NCI-H1417 (cell line): Measurements from ENCODE around the gene MPEG1.

Experiments
- DNase-seq, 3 experiments: peaks; one replicate each; lab custom pipeline; 2025; lab: John Stamatoyannopoulos, UW

Gene MPEG1, protein sequence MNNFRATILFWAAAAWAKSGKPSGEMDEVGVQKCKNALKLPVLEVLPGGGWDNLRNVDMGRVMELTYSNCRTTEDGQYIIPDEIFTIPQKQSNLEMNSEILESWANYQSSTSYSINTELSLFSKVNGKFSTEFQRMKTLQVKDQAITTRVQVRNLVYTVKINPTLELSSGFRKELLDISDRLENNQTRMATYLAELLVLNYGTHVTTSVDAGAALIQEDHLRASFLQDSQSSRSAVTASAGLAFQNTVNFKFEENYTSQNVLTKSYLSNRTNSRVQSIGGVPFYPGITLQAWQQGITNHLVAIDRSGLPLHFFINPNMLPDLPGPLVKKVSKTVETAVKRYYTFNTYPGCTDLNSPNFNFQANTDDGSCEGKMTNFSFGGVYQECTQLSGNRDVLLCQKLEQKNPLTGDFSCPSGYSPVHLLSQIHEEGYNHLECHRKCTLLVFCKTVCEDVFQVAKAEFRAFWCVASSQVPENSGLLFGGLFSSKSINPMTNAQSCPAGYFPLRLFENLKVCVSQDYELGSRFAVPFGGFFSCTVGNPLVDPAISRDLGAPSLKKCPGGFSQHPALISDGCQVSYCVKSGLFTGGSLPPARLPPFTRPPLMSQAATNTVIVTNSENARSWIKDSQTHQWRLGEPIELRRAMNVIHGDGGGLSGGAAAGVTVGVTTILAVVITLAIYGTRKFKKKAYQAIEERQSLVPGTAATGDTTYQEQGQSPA

DNA sequence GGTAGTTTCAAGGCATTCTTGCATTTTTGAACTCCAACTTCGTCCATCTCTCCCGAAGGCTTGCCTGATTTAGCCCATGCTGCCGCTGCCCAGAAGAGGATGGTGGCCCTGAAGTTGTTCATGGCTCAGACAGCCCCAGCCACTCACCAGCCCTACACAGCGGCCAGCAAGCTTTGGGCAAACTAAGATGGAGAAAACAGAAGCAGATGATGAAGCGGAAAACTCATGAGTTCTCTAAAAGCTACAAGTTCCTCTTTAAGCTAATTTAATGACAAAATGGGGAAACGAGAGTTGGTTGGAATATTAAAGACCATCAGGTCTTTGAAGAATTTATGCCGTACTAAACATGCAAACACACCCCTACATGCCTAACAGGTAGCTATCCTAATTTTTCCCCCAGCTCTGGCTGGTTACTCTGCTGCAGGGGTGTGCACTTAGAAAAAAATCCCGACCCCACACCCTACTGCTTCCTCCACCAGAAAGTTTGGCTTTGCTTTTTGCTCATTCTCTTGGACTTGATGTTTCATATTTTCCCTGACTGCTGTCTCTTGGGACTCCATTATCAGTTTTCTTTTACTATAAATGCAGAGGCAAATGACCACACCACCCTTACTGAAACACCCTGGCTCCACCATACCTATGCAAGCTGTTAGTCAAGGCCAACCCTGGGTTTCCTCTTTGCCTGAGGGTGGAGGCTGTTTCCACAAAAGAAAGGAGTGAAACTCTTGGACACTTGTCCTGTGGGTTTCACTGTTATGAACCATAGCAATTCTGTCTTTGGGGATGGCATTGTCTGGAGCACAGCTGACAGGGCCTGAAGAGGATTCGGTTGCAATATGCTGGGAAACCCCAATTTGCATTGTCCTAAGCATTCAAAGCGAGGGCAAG, at the start of gene MPEG1:
MPEG1 (minus strand) TSS at position 184 of the 888 bp plus-strand sequence; CDS start at position 122, 62 bp downstream.
- no peak for DNase-seq

DNA sequence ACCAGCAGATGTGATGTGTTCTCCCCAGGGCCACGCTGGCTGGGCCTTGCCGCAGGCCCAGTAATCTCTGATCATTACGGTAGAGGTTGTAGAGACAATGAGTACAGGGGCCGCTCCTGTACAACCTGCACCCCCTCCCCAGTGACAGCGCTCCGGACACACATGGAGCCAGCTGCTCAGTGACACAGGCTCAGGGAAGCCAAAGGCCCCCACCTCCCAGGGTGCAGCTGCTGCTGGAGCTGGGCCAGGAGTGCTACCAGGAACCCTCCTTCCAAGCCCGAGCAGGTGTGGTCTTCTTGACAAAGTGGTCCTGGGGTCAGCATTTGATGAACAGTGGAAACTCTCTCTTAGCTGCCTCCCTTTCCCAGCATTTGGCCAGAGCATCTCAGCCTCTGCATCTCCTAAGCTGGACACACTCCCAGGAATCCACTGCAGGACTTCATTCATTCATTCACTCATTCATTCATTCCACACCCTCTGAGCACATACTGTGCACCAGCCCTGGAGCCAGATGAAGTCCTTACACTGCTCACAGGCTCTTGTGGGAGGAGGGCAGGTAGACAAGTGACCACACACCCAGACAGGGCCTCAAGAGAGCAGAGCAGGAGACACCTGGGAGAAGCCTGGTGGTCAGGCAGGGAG, 49.6 kb upstream of the MPEG1 start:
- DNase-seq, result peak in 1 of 3 experiments; percentile 13

DNA sequence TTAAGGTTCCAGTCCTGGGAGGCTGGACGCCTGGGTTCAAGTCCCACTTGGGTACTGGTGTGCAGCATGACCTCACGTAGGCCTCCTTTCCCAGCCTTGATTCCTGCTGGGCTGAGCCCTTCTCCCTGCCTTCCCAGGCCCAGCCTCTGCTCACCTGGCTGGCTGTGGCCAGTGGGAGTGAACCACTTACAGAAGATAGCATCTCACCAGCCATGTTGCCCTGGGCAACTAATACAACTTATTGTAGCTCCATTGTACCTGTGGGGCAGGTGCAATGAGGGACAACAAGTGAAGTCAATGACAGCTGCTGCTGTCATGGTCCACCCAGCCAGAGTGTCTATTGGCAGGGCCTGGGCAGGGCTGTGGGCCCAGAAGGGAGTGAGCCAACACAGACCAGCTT, 48.4 kb upstream of the MPEG1 start:
- DNase-seq, result peak; percentile 4 to 68 (median 45)

DNA sequence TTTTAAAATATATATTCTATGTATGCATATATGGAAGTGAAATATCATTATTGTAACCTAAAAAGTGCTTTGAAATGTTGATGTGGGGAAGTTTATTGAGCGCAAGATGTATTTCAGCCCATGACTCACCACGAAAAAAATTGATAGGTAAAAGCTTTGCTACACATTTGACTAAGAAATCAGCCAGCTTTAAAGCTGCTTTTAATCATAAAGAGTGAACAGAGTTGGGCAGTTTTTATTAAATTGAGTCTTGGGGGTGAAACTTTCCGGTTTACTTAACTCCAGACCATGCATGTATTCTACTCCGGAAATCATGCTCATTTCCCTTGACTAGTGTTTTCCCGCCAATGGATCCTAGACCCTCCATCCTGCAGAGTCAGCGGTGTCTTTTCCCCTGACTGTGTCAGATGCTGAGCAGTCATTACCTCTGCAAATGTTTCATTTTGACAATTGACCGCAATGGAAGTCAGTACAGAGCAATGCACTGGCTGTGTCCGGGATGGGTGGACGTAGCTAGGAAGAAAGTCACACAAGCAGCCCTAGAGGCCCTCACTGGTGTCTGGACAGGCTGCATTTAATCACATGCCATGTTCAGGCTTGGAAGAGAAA, 47.2 kb upstream of the MPEG1 start:
- DNase-seq, result no peak

DNA sequence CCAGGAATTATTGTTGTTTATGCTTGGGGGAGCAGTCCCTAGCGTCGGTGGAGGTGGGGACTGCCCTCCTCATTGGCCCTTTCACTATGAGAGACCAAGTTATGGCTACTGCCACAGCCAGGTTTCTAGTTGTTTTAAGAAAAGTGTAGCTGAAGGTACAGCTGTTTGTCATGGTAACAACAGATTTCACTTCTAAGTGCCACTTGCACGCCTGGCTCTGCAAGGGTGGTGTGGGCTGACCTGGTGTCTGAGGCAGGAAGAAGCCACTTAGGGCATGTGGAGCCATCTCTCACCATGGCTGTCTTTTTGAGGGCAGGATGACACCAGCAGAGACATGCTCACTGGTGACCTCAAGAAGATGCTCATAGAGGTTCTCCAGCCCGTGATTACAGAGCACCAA, 46.3 kb upstream of the MPEG1 start:
- DNase-seq, result no peak

DNA sequence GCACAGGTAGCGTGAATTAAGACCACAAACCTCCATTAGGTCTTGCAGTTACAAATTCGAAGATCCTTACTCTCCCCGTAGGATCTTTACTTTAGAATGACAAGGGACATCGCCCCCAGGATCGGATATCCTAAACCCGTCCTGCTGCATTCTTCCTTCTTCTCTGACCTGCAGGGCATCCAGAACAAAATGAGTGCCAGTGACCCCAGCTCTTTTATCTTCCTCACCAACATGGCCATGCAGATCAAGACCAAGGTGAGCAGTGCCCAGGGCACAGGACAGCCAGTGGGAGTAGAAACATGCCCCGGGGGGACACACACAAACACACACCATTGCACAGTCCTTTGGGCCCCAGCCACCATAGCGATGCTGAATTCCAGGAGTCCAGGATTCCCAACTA, 42.6 kb upstream of the MPEG1 start:
- DNase-seq, result no peak

DNA sequence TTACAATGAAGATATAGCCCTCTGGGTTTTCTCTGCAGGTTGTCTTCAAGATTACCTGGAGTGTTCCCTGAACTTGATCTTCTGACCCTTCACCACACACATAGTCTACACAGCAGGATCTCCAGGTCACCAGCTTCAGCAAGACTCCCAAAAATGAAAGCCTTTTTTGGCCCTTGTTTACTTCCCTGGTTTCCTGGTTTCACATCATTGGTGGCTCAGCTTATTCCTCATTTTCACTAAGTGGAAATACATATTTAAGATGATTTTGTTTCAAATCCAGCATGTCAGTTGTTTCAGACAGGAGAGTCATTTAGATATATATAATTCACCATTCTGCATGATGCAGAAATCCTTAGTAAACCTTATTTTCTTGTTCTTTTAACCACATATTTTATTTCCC, 41.6 kb upstream of the MPEG1 start:
- no peak for DNase-seq

DNA sequence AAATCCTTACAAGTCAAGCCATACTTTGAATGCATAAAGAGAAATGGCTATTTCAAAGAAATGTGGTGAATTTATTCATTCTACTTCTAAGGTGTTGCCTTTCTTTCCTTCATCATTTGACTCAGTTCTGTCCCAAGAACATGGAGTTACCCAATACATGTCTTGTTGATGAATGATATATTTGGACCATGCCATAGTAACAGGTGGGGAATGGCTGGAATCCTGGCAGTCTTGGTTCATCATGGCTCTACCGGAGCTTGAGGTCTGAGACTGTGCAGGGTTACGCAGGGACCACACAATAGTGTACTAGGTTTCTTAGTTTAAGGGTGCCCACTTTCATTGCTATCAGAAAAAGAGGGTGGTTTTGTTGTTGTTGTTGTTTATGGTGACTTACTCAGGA, 40.3 kb upstream of the MPEG1 start:
- DNase-seq, result no peak

DNA sequence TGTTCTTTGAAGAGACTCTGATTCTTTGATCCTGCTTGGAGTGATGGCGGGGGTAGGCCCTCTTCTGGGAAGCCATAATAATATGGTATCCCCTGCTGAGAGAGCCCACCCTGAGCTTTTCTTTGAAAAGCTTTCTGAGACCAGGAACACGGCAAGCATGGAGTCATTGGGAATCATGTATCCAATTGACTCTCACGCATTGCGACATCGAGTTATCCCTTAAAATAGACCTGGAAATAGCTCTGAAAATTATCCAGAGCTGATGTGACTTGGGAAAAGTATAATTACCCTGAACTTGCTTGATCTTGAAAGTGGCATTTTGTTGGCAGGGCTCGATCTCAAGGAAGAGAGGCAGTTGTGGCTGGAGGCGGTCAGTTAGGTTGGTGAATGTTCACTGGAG, 36.8 kb upstream of the MPEG1 start:
- DNase-seq, result no peak

DNA sequence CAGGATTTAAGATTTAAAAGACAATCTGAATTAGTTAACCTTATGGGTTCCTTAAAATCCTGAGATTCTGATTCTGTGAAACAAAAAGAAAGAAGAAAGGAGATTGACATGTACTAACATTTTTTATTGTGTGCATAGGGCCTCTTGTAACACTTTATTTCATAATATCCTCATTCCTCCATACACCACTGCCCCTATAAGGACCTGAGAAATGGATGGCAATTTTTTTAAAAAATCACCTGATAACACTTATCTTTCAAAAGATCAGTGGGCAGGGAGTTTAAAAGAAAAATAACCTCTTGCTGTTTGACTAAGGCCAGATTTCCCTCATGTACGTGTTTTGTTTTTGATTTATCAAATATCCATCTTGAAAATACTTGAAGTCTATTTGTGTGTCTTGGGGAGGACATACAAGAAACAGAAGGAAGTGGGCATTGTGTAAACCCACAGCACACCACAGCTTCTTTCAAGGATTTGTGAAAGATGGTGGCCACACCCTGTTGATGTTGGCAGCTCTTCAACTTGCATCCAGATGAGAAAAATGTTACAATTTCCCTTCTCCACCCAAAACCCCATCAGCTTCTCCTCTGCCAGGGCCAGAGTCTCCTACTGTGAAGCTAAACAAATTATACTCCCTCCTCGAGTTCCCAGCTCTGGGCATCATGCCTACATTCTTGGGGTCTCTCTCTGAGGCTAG, 35.0 kb upstream of the MPEG1 start:
- DNase-seq, result no peak

DNA sequence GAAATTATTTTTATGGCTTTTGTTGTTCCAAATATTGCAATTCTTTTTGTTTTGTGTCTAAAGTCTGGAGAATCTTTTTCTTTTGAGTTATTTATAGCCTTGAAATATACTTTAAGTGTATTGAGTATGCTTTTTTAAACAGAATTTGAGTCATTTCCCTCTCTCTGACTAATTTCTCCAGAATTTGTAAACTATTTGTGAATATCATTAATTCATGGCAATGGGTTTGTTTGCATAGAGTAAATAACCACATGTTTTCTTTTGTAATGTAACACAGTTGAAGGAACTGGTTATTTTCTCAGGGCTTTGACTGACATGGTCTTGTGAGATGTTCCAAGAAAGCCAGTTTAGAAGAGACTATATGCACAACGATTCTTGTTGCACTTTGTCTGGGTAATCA, 30.9 kb upstream of the MPEG1 start:
- no peak for DNase-seq

DNA sequence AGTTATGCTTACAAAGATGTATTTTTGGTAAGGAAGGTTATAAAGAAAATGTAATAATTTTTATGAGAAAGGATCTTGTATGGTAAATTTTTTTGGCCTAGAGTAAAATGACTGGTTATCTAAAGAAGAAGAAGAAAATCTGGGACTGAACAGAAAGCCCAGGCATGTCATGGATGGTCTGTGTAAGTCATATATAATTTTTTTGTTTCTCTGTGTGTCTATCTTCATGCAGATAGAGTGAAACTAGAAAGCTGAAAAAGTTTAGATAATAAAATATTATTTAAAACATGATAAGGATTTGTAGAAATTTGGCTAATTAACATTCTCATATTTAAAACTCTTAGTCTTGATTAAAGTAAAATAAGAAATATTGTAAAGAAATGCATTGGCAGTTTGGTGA, 27.6 kb upstream of the MPEG1 start:
- DNase-seq, result no peak

DNA sequence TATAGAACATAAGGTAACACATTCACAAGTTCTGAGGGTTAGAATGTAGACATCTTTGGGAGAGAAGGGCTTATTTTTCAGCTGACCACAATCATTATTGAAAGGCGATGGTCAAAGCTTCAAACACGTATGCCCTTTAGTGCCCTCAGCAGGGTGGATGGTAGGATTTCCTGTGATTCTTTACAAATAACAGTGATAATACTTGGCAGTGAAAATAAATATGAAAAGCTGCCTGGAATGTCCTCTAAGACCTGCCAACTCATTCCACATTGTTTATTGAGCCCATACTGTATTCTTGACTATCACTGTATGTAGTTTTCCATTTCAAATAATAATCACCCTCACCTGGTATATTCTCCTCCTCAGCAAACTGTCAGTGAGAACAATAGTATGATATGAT, 13.7 kb upstream of the MPEG1 start:
- no peak for DNase-seq

DNA sequence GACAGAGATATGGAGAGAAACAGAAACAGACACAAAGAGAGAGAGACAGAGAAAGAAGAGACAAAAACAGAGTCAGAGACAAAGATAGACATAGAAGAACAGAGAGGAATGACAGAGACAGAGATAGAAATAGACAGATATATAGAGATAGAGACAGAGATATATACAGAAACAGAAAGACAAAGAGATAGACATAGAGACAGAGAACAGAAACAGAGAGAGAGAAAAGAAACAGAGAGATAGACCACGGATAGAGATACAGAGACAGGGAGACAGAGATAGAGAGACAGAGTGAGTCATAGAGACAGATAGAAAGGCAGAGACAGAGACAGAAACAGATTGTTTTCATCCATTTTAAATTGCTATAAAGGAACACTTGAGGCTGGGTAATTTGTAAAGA, 12.3 kb upstream of the MPEG1 start:
- DNase-seq, result no peak

DNA sequence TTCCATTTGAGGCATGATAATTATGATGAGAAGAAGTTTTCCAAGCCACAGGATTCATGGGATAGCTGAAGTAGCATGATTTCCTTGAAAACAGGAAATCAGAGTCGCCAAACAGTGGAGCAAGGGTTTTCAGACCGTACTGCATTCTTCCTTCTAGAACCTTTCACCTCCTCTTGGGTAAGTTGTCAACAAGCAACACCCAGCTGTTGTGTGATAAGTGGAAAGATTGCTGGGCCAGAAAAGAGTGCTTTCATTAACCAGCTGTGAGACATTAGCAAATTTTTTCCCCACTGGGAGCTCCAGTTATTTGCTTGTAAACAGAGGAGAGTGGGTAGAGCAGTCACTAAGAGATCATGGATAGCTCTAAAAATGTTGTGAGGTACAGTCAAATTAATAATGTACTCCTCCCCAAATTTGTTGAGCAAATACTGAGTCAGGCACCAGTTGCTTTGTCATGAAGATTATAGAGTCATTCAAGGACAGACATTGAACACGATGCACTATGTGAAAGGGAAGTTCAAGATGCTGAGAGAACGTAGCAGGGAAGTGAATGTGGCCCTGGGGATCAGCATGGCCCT, 11.7 kb upstream of the MPEG1 start:
- no peak for DNase-seq

DNA sequence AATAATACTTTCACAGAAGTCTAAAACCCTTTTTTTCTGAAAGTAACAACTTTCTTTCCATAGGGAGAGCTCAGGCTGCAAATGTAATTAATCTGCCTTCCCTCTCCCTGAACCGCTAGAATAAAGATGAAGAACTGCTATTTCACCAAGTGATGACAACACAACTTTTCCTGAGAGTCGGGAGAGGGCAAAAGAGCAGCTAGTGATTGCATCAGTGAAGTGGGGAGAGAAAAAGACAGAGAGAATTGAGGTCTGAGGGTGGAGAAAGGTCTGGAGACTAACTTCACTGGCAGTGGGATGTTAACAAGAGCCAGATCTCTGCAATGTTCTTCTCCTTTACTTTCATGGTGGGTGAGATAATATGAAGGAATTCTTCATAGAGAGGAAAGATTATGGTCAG, 10.9 kb upstream of the MPEG1 start:
- DNase-seq, result no peak

DNA sequence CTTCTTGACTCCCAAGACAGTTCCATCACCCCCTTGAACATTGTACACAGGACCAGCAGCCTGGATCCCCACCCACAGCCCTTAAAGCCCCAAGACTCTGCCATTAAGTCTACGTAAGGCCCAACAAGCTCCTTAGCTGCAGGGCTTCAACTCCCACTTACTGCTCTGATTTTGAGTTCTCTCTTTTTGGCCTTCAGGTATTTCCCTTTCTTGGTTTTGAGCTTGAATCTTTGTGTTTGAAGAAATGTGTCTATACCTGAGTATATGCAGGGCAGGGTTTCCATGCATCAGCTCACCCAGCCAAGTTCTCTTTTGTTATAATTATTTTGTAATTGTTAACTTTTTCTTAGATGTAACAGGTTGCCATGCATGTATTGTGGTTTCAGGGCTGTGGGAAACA, 10.4 kb upstream of the MPEG1 start:
- no peak for DNase-seq

DNA sequence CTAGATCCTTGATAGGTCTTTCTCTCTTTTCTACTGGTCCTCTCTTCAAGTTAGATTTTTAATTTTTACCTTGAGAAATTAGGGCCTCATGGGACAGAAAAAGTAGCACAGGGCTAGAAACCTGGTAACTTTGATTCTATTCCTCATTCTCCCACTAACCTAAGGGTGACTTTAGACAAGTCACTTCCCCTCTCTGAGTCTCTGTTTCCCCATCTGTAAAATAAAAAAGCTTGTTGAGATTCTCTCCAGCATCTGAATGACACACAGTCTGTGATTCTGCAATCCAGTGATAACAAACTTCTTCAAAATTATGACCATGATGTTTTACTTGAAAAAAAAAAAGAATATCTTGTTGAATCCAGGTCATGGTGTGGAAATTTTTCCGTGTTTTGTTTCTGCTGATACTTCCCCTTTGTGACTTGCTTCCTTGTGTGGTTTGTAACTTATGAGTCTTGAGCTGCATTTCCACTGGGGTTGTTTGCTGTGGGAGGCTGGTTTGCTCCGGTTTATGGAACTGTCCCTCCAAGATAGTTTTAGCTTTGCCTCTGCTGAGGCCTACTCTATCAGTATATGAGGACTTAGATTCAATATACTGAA, 9.8 kb upstream of the MPEG1 start:
- no peak for DNase-seq

DNA sequence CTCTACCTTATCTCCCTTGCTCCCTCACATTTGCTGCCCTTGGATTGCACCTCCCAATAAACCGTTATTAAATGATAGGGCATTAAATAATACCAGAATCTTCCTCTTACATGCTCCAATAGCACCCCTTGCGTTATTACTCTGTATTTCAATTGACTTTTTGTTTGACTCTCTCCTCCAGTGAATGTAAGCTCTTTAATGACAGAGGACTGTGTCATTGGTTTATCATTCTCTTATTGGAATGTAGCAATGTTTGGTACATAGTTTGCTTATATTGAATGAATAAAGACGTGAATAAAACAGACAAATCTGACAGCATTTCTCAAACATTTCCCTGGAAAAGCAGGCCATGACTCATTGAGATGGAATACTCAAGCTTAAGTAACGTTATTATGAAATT, 8.7 kb upstream of the MPEG1 start:
- no peak for DNase-seq

DNA sequence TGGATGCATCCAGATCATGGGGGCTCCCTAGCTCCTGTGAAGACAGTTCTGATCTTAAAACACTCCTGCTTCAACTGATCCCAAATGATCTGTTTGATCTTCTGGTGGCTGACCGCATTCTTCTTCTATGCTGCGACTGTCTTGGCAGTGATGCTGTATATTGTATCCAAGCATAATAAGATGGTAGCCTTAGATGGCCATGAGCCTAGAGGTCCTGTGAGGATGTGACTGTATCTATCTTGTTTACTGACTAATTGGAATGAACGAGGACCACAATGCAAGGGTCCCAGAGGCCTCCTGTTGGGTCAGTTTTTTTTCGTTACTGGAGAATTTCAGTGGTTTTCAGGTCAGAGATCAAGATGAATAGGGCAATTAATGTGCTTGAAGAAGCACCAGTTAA, 7.1 kb upstream of the MPEG1 start:
- no peak for DNase-seq
